ENCODE results near the gene FADS6.

GRCh38 chr17:74843352-74843627 lies 50.1 kb downstream of the FADS6 start:
- no peak for TF ChIP-seq CEBPZ (IDR thresholded peaks at IDR 0.05; ENCODE audit: low read length)
- TF ChIP-seq JUN (CRISPR knock-in tag; IDR thresholded peaks at IDR 0.05), result no peak
- TF ChIP-seq RBM22 (optimal IDR thresholded peaks at IDR 0.05; ENCODE audit: low read length), result no peak
- no peak for TF ChIP-seq ZNF407 (CRISPR knock-in tag; IDR thresholded peaks at IDR 0.05; ENCODE audit: not compliant biosample characterization)
- TF ChIP-seq ZNF263 (CRISPR knock-in tag; IDR thresholded peaks at IDR 0.05), result no peak
- no peak for TF ChIP-seq ETV5 (CRISPR knock-in tag; IDR thresholded peaks at IDR 0.05; ENCODE audit: borderline replicate concordance)
- no peak for TF ChIP-seq CTCF (CRISPR knock-in tag; IDR thresholded peaks at IDR 0.05)
- TF ChIP-seq EZH2 (conservative IDR thresholded peaks at IDR 0.05; ENCODE audit: low read depth, low read length), result no peak
- no peak for TF ChIP-seq POLR2A (IDR thresholded peaks at IDR 0.05; ENCODE audit: insufficient read depth in 1 of 2, low read depth in 2 of 2, low read length in 2 of 2)
- TF ChIP-seq NFAT5 (CRISPR knock-in tag; IDR thresholded peaks at IDR 0.05), result no peak
